Endothelial cell of umbilical vein (primary cell): ENCODE measurements around the gene PLEKHJ1. TPM values are rescaled to one million over a fixed set of nuclear protein-coding genes. Genes with fewer than 3 reads are reported as not detected.

ENCODE experiments used
- Bru-seq: library from RNA; stranded (reverse); fragments of 400-500 nt; gene quantifications from one replicate; lab custom pipeline; 2021; lab: Mats Ljungman, UMichigan
- BruChase-seq, 2 experiments: library from RNA; stranded (reverse); fragments of 400-500 nt; gene quantifications; one replicate each; lab custom pipeline; 2021; lab: Mats Ljungman, UMichigan
- BruUV-seq: library from RNA; stranded (reverse); fragments of 400-500 nt; replicated peaks from 2 replicates; lab custom pipeline; 2021; lab: Mats Ljungman, UMichigan
- CTCF ChIA-PET: fragments of 300-600, 350-600 bp; sonication (Branson Sonifier 250); formaldehyde crosslinking; loops from one replicate; lab custom pipeline; 2021; ENCODE audit warnings: antibody characterized with exemption, inconsistent platforms; lab: Charles Lee
- POLR2A ChIA-PET: fragments of 300-600, 350-600 bp; sonication (Branson Sonifier 250); formaldehyde crosslinking; loops from one replicate; lab custom pipeline; 2021; ENCODE audit warnings: antibody characterized with exemption, inconsistent platforms; lab: Charles Lee
- DNase-seq: peaks from one replicate; pipeline ENCODE4 v3.0.0-alpha.2; 2011; ENCODE audit warnings: low read depth, low spot score
- FAIRE-seq: peaks from 2 replicates; lab custom pipeline; 2011; peaks lifted over from hg19 to GRCh38; lab: Jason Lieb, UNC
- H2AFZ ChIP-seq: 2 replicates; pipeline ENCODE4 v1.6.0; 2012; ENCODE audit warnings: low read depth, low read length, control low read depth, inconsistent platforms
- H3K27ac ChIP-seq: 2 replicates; pipeline ENCODE4 v1.5.1; 2011; ENCODE audit warnings: low read depth, mild to moderate bottlenecking, control low read depth, low read length, moderate library complexity; ENCODE audit not compliant: insufficient read depth
- H3K27me3 ChIP-seq, 2 experiments: 2 replicates each; pipeline versions ENCODE4 v1.6.0 to v1.6.1; 2011; ENCODE audit warnings: low read length in 2 of 2, mixed read lengths in 1 of 2; ENCODE audit not compliant: control insufficient read depth in 2 of 2, insufficient read depth in 2 of 2
- H3K36me3 ChIP-seq, 2 experiments: 2 replicates in 1 of 2; 3 replicates in 1 of 2; pipeline ENCODE4 v1.5.1; 2011; ENCODE audit warnings: low read length in 2 of 2, mild to moderate bottlenecking in 1 of 2, moderate library complexity in 1 of 2; ENCODE audit not compliant: control insufficient read depth in 2 of 2, insufficient read depth in 2 of 2; ENCODE audit errors: extremely low read depth in 1 of 2
- H3K4me1 ChIP-seq: 3 replicates; pipeline ENCODE4 v1.5.1; 2011; ENCODE audit warnings: mild to moderate bottlenecking, low read length; ENCODE audit not compliant: control insufficient read depth, insufficient read depth; ENCODE audit errors: extremely low read depth
- H3K4me2 ChIP-seq: 2 replicates; pipeline ENCODE4 v1.6.1; 2011; ENCODE audit warnings: low read length, control low read depth, mixed read lengths; ENCODE audit not compliant: insufficient read depth
- H3K4me3 ChIP-seq, 3 experiments: fragments of 200-600 bp in 1 of 3; sonication (generic), shearing (Covaris generic) in 1 of 3; replicated peaks in 1 of 3; 2 replicates each; pipeline ENCODE4 v1.5.1; 2011 to 2016; ENCODE audit warnings: control low read depth in 3 of 3, low read length in 3 of 3, mild to moderate bottlenecking in 2 of 3, inconsistent platforms in 1 of 3, low read depth in 1 of 3, moderate library complexity in 1 of 3; ENCODE audit not compliant: insufficient read depth in 1 of 3
- H3K79me2 ChIP-seq: 2 replicates; pipeline ENCODE4 v1.6.0; 2012; ENCODE audit warnings: low read length, inconsistent platforms; ENCODE audit not compliant: control insufficient read depth, insufficient read depth
- H3K9ac ChIP-seq: replicated peaks from 2 replicates; pipeline ENCODE3; 2011; ENCODE audit warnings: low read length, control low read depth; ENCODE audit not compliant: insufficient read depth; ENCODE audit errors: extremely low read depth
- H3K9me1 ChIP-seq: replicated peaks from 3 replicates; pipeline ENCODE4 v1.6.0; 2011; ENCODE audit warnings: mild to moderate bottlenecking, low read length; ENCODE audit not compliant: control insufficient read depth, insufficient read depth; ENCODE audit errors: extremely low read depth
- H3K9me3 ChIP-seq: replicated peaks from 2 replicates; pipeline ENCODE4 v1.5.1; 2012; ENCODE audit warnings: low read length, inconsistent platforms; ENCODE audit not compliant: control insufficient read depth, insufficient read depth
- H4K20me1 ChIP-seq: replicated peaks from 2 replicates; pipeline ENCODE3; 2011; ENCODE audit warnings: mild to moderate bottlenecking, low read length; ENCODE audit not compliant: control insufficient read depth, insufficient read depth; ENCODE audit errors: extremely low read depth
- CTCF ChIP-seq, 2 donors: IDR thresholded peaks; 1 replicate in 1 of 2; 2 replicates in 1 of 2; pipeline ENCODE4 v1.5.1; 2011; ENCODE audit warnings: low read length in 2 of 2, mild to moderate bottlenecking in 2 of 2, moderate library complexity in 2 of 2, control low read depth in 1 of 2, inconsistent platforms in 1 of 2, low read depth in 1 of 2; ENCODE audit not compliant: insufficient read depth in 1 of 2; ENCODE audit errors: extremely low read depth in 1 of 2
- EZH2 ChIP-seq: IDR thresholded peaks from 2 replicates; pipeline ENCODE4 v1.6.1; 2012; ENCODE audit warnings: borderline replicate concordance, low read depth, mild to moderate bottlenecking, moderate library complexity, low read length, inconsistent platforms; ENCODE audit not compliant: severe bottlenecking
- FOS ChIP-seq: IDR thresholded peaks from 2 replicates; pipeline ENCODE4 v1.6.1; 2011; ENCODE audit warnings: mild to moderate bottlenecking, low read length, moderate library complexity, borderline replicate concordance; ENCODE audit not compliant: insufficient read depth
- GATA2 ChIP-seq: IDR thresholded peaks from 2 replicates; pipeline ENCODE4 v1.7.0; 2011; ENCODE audit warnings: low read depth, mild to moderate bottlenecking, moderate library complexity, mixed read lengths, low read length; ENCODE audit not compliant: insufficient read length, insufficient read depth
- JUN ChIP-seq: IDR thresholded peaks from 2 replicates; pipeline ENCODE4 v1.6.1; 2011; ENCODE audit warnings: borderline replicate concordance, low read depth; ENCODE audit not compliant: insufficient read length, insufficient read depth
- MAX ChIP-seq: IDR thresholded peaks from 2 replicates; pipeline ENCODE4 v1.6.1; 2011; ENCODE audit not compliant: insufficient read depth, insufficient read length
- MYC ChIP-seq: IDR thresholded peaks from one replicate; pipeline ENCODE4 v1.6.1; 2011; ENCODE audit warnings: mild to moderate bottlenecking, low read depth, low read length
- POLR2A ChIP-seq: IDR thresholded peaks from 2 replicates; pipeline ENCODE4 v1.6.1; 2012; ENCODE audit warnings: low read depth, mild to moderate bottlenecking, control low read depth, low read length
- POLR2AphosphoS5 ChIP-seq: IDR thresholded peaks from 2 replicates; pipeline ENCODE4 v1.6.1; 2012; ENCODE audit warnings: low read depth, mild to moderate bottlenecking, control low read depth, low read length, moderate library complexity; ENCODE audit not compliant: insufficient read depth
- dilution Hi-C: fragments of 300-500 bp; cut with MboI; formaldehyde crosslinking; loops from one replicate; pipeline ENCODE4 v1.15.0; 2019; ENCODE audit warnings: low sequenced_read_pairs; ENCODE audit not compliant: extremely low pct_ligation_motif_present
- intact Hi-C: fragments of 100-400 bp; cut with micrococcal nuclease; formaldehyde crosslinking; loops from one replicate; pipeline ENCODE4 v1.10.0; 2022
- long read RNA-seq: library from polyadenylated mRNA; stranded (forward); transcript quantifications from one replicate; pipeline ENCODE4 v2.0.0, GENCODE V29; 2021
- polyA minus RNA-seq, 3 experiments: library from RNA; depleted of rRNA, polyadenylated mRNA; stranded (reverse); fragments of >200 nt; gene quantifications; 1 replicate in 1 of 3; 2 replicates in 2 of 3; pipeline ENCODE4 v1.2.3, GENCODE V29; 2011
- polyA plus RNA-seq, 4 experiments: library from polyadenylated mRNA; depleted of rRNA in 3 of 4; stranded (reverse) in 3 of 4; unstranded in 1 of 4; fragments of >200 nt; gene quantifications; 2 replicates each; pipeline versions ENCODE4 v1.2.1 to v1.2.3, GENCODE V29; 2011 to 2012; ENCODE audit warnings: missing spikeins in 1 of 4
- total RNA-seq: library from RNA; stranded (reverse); gene quantifications from 2 replicates; pipeline ENCODE4 v1.2.3, GENCODE V29; 2021

PLEKHJ1 gene
- total RNA-seq, result 73.4 and 82.4 TPM in 2 replicates
- polyA plus RNA-seq, result 115 and 125 TPM in 2 replicates
- 63.1 and 87.2 TPM in 2 replicates for polyA plus RNA-seq (2011; cell fraction: cytosol; rRNA removed)
- polyA plus RNA-seq (2011; cell fraction: nucleus; rRNA removed), result 104 and 112 TPM in 2 replicates
- polyA plus RNA-seq (2012), result 53.4 and 75.6 TPM in 2 replicates
- polyA minus RNA-seq, result 30.6 and 42.7 TPM in 2 replicates
- 21.8 TPM for polyA minus RNA-seq (2011; cell fraction: cytosol; rRNA and poly(A)+ RNA removed)
- polyA minus RNA-seq (2011; cell fraction: nucleus; rRNA and poly(A)+ RNA removed), result 15.4 and 15.6 TPM in 2 replicates
- Bru-seq, nascent RNA, result percentile 66 among the genes with signal in this experiment
- BruChase-seq, experiment 1, labeled RNA remaining after a 6-hour chase, result percentile 82 among the genes with signal in this experiment
- BruChase-seq, experiment 2, labeled RNA remaining after a 2-hour chase, result percentile 84 among the genes with signal in this experiment
- long read RNA-seq, transcript PLEKHJ1-206 (5 exons, 1,311 nt), result minor isoform, 38 of 242 reads
- long read RNA-seq, transcript PLEKHJ1-201 (6 exons, 1,206 nt), result major isoform, 147 of 242 reads
- long read RNA-seq, transcript PLEKHJ1-213 (5 exons, 1,092 nt), result minor isoform, 5 of 242 reads
- long read RNA-seq, transcript PLEKHJ1-205 (6 exons, 937 nt), result minor isoform, 8 of 242 reads
- long read RNA-seq, partial matches to known transcripts, result 7 of 242 reads
- long read RNA-seq, other reads (novel, unspliced or antisense), result 27 of 242 reads

GRCh38 chr19:2236314-2237050 is at the start of gene PLEKHJ1, which contains the start of gene SF3A2:
Gene PLEKHJ1 (minus strand): TSS chr19:2236329. CDS start chr19:2236248, 81 bp downstream.
Gene SF3A2 (plus strand): TSS chr19:2236824. CDS start chr19:2243419, 6,595 bp downstream.
- H3K27ac ChIP-seq, result peak within 1 kb of the TSS; percentile 66
- DNase-seq, result peak; percentile 99
- ChIA-PET CTCF (interaction anchor here (0.7 to 4.8 kb wide), 9 partner anchors 13 to 81 kb away, joined by 3 to 40 read pairs (median 11); partner anchors contain the start of gene AMH), POLR2A (no interaction called here)
- peak within 1 kb of the TSS; percentile 56 to 86 (median 80) for H3K4me3 ChIP-seq
- H3K4me2 ChIP-seq, result peak within 1 kb of the TSS; percentile 93
- FAIRE-seq, result peak; percentile 94
- H3K4me1 ChIP-seq, result peaks cover 41% of the 10 kb centered on the region
- BruUV-seq, result no TSS peak
- no peaks in the 10 kb centered on the region for H4K20me1 ChIP-seq
- H3K79me2 ChIP-seq, result peaks cover 69% of the 10 kb centered on the region
- no peaks in the 10 kb centered on the region for H3K9me1 ChIP-seq
- H3K9me3 ChIP-seq, result no peaks in the 10 kb centered on the region
- TF ChIP-seq JUN, result no peak
- TF ChIP-seq FOS, result peak; percentile 78
- TF ChIP-seq POLR2A, result peak; percentile 71
- no peak for TF ChIP-seq EZH2
- peak; percentile 99 for TF ChIP-seq CTCF (IDR thresholded peaks at IDR 0.05; ENCODE audit: extremely low read depth in 1 of 2, insufficient read depth in 1 of 2, low read depth in 1 of 2, low read length in 2 of 2)
- peak; percentile 68 for TF ChIP-seq MAX
- TF ChIP-seq MYC, result no peak
- TF ChIP-seq GATA2, result no peak
- peak; percentile 67 for TF ChIP-seq POLR2AphosphoS5
- no peaks in the 10 kb centered on the region for H3K27me3 ChIP-seq
- H2AFZ ChIP-seq, result peak within 1 kb of the TSS; percentile 78
- dilution Hi-C loops, result no loop called here
- H3K36me3 ChIP-seq, result peaks cover 0 to 17% of the 10 kb centered on the region in 2 experiments
- intact Hi-C loops, result loop anchor here (1.0 to 5.0 kb wide), 10 partner anchors 18 to 801 kb away; partner anchors contain the start of gene TIMM13
- H3K9ac ChIP-seq, result peak within 1 kb of the TSS; percentile 67
